Trophoblast cell (in vitro differentiated cells and primary cell): Measurements from ENCODE around the gene CSNK2B.

Experiments used
- DNase-seq, 2 donors: peaks; one replicate each; pipeline ENCODE4 v3.0.0-alpha.2; 2016
- H2AFZ ChIP-seq: 2 replicates; pipeline ENCODE4 v1.6.1; 2013; ENCODE audit warnings: low read length, moderate library complexity, mild to moderate bottlenecking; ENCODE audit not compliant: insufficient read depth, poor library complexity
- H2AK5ac ChIP-seq: 2 replicates; pipeline ENCODE4 v1.6.1; 2013; ENCODE audit warnings: mild to moderate bottlenecking, low read length
- H2BK120ac ChIP-seq: 2 replicates; pipeline ENCODE4 v1.6.1; 2013; ENCODE audit warnings: low read length, mild to moderate bottlenecking, moderate library complexity; ENCODE audit not compliant: insufficient read depth, poor library complexity
- H2BK12ac ChIP-seq: 2 replicates; pipeline ENCODE4 v1.6.1; 2013; ENCODE audit warnings: mild to moderate bottlenecking, low read length, moderate library complexity
- H2BK5ac ChIP-seq: 2 replicates; pipeline ENCODE4 v1.6.1; 2013; ENCODE audit warnings: low read length, low read depth, moderate library complexity, mild to moderate bottlenecking; ENCODE audit not compliant: poor library complexity
- H3K14ac ChIP-seq: 2 replicates; pipeline ENCODE4 v1.6.1; 2013; ENCODE audit warnings: mild to moderate bottlenecking, low read length
- H3K18ac ChIP-seq: 2 replicates; pipeline ENCODE4 v1.6.1; 2013; ENCODE audit warnings: mild to moderate bottlenecking, low read length
- H3K23ac ChIP-seq: 2 replicates; pipeline ENCODE4 v1.6.1; 2013; ENCODE audit warnings: low read length
- H3K27ac ChIP-seq: 2 replicates; pipeline ENCODE4 v1.5.1; 2013; ENCODE audit warnings: low read depth, mild to moderate bottlenecking, inconsistent platforms, low read length, moderate library complexity
- H3K27me3 ChIP-seq: 2 replicates; pipeline ENCODE4 v1.6.1; 2013; ENCODE audit warnings: inconsistent platforms, mild to moderate bottlenecking, low read length, moderate library complexity; ENCODE audit not compliant: insufficient read depth
- H3K36me3 ChIP-seq, 2 experiments: 1 replicate in 1 of 2; 2 replicates in 1 of 2; pipeline ENCODE4 v1.6.1; 2013; ENCODE audit warnings: low read length in 2 of 2, mild to moderate bottlenecking in 2 of 2, moderate library complexity in 1 of 2; ENCODE audit not compliant: insufficient read depth in 2 of 2, control insufficient read depth in 1 of 2
- H3K4ac ChIP-seq: 2 replicates; pipeline ENCODE4 v1.6.1; 2013; ENCODE audit warnings: low read depth, mild to moderate bottlenecking, low read length, moderate library complexity
- H3K4me1 ChIP-seq, 2 experiments: 1 replicate in 1 of 2; 2 replicates in 1 of 2; pipeline ENCODE4 v1.6.1; 2013; ENCODE audit warnings: low read length in 2 of 2, mild to moderate bottlenecking in 2 of 2, moderate library complexity in 1 of 2; ENCODE audit not compliant: insufficient read depth in 2 of 2, control insufficient read depth in 1 of 2
- H3K4me2 ChIP-seq: 2 replicates; pipeline ENCODE4 v1.6.1; 2013; ENCODE audit warnings: inconsistent platforms, mild to moderate bottlenecking, low read length, moderate library complexity
- H3K4me3 ChIP-seq: 2 replicates; pipeline ENCODE4 v1.5.1; 2013; ENCODE audit warnings: mild to moderate bottlenecking, low read depth, low read length, inconsistent platforms
- H3K79me1 ChIP-seq: one replicate; pipeline ENCODE4 v1.6.1; 2013; ENCODE audit warnings: low read length
- H3K79me2 ChIP-seq: 2 replicates; pipeline ENCODE4 v1.6.1; 2013; ENCODE audit warnings: low read length, mild to moderate bottlenecking; ENCODE audit not compliant: control insufficient read depth, insufficient read depth, poor library complexity
- H3K9ac ChIP-seq: 2 replicates; pipeline ENCODE4 v1.6.1; 2013; ENCODE audit warnings: mild to moderate bottlenecking, low read length
- H3K9me3 ChIP-seq: 2 replicates; pipeline ENCODE4 v1.6.1; 2013; ENCODE audit warnings: low read depth, mild to moderate bottlenecking, control low read depth, inconsistent platforms, low read length; ENCODE audit not compliant: insufficient read depth
- H4K12ac ChIP-seq: 2 replicates; pipeline ENCODE4 v1.6.1; 2013; ENCODE audit warnings: low read depth, mild to moderate bottlenecking, low read length, moderate library complexity
- H4K8ac ChIP-seq: 2 replicates; pipeline ENCODE4 v1.6.1; 2013; ENCODE audit warnings: low read depth, mild to moderate bottlenecking, low read length, moderate library complexity
- H4K91ac ChIP-seq: one replicate; pipeline ENCODE4 v1.6.1; 2013; ENCODE audit warnings: low read depth, mild to moderate bottlenecking, low read length, moderate library complexity
- WGBS: extraction: QIAGEN DNeasy Blood & Tissue Kit; methylation state at CpG from one replicate; pipeline ENCODE4 v1.1.7; 2013; ENCODE audit warnings: missing lambda C conversion rate; ENCODE audit not compliant: insufficient read length, insufficient coverage; ENCODE audit errors: extremely low coverage; 5-methylcytosine and 5-hydroxymethylcytosine counted together

CSNK2B gene

GRCh38 chr6:31697555-31697954 lies 31.7 kb downstream of the CSNK2B start:
- DNase-seq: no peak
- H3K4ac ChIP-seq: no peak overlapping the region
- H3K4me2 ChIP-seq: no peak overlapping the region
- no peak overlapping the region for H4K8ac ChIP-seq
- no peak overlapping the region for H2AFZ ChIP-seq
- peaks cover 7 to 10% of the 10 kb centered on the region in 2 experiments for H3K4me1 ChIP-seq
- no peak overlapping the region for H4K12ac ChIP-seq
- peaks cover 33 to 35% of the 10 kb centered on the region in 2 experiments for H3K36me3 ChIP-seq
- H2BK120ac ChIP-seq: no peak overlapping the region
- peaks cover under 1% of the 10 kb centered on the region for H3K79me1 ChIP-seq
- no peak overlapping the region for H2AK5ac ChIP-seq
- no peak overlapping the region for H3K18ac ChIP-seq
- H3K79me2 ChIP-seq: peaks cover 3% of the 10 kb centered on the region
- no peak overlapping the region for H3K27ac ChIP-seq
- H3K23ac ChIP-seq: no peak overlapping the region
- no peak overlapping the region for H3K9ac ChIP-seq
- H3K27me3 ChIP-seq: no peaks in the 10 kb centered on the region
- no CpG with 5 or more reads among the region's 3 CpGs for WGBS
- H2BK5ac ChIP-seq: no peak overlapping the region
- no peak overlapping the region for H3K4me3 ChIP-seq
- H3K14ac ChIP-seq: no peak overlapping the region
- no peaks in the 10 kb centered on the region for H3K9me3 ChIP-seq
- H2BK12ac ChIP-seq: no peak overlapping the region
- H4K91ac ChIP-seq: no peak overlapping the region

GRCh38 chr6:31700740-31701401 lies 35.0 kb downstream of the CSNK2B start:
- H3K79me1 ChIP-seq: peaks cover 6% of the 10 kb centered on the region
- H2BK5ac ChIP-seq: no peak overlapping the region
- no peaks in the 10 kb centered on the region for H3K9me3 ChIP-seq
- H3K4me3 ChIP-seq: no peak overlapping the region
- no peak overlapping the region for H4K12ac ChIP-seq
- H3K27me3 ChIP-seq: no peaks in the 10 kb centered on the region
- no peak for DNase-seq
- H3K9ac ChIP-seq: no peak overlapping the region
- peaks cover 12 to 14% of the 10 kb centered on the region in 2 experiments for H3K36me3 ChIP-seq
- peaks cover 7 to 10% of the 10 kb centered on the region in 2 experiments for H3K4me1 ChIP-seq
- no peak overlapping the region for H3K18ac ChIP-seq
- no peak overlapping the region for H2AK5ac ChIP-seq
- no peak overlapping the region for H2BK120ac ChIP-seq
- no peak overlapping the region for H2AFZ ChIP-seq
- peak overlapping the region; percentile 9 for H3K4ac ChIP-seq
- no peak overlapping the region for H3K4me2 ChIP-seq
- H4K8ac ChIP-seq: no peak overlapping the region
- no peak overlapping the region for H2BK12ac ChIP-seq
- peaks cover 6% of the 10 kb centered on the region for H3K79me2 ChIP-seq
- no CpG with 5 or more reads among the region's 5 CpGs for WGBS
- H3K23ac ChIP-seq: no peak overlapping the region
- H3K27ac ChIP-seq: no peak overlapping the region
- no peak overlapping the region for H3K14ac ChIP-seq
- no peak overlapping the region for H4K91ac ChIP-seq

GRCh38 chr6:31701666-31702404 lies 36.0 kb downstream of the CSNK2B start:
- H3K14ac ChIP-seq: peak overlapping the region; percentile 22
- H3K79me1 ChIP-seq: peaks cover 6% of the 10 kb centered on the region
- H2AK5ac ChIP-seq: no peak overlapping the region
- peaks cover 6% of the 10 kb centered on the region for H3K79me2 ChIP-seq
- H3K27ac ChIP-seq: no peak overlapping the region
- no peak overlapping the region for H2BK5ac ChIP-seq
- WGBS: no CpG with 5 or more reads among the region's 7 CpGs
- no peak overlapping the region for H4K12ac ChIP-seq
- H4K91ac ChIP-seq: no peak overlapping the region
- no peak overlapping the region for H3K4me3 ChIP-seq
- no peak overlapping the region for H4K8ac ChIP-seq
- no peaks in the 10 kb centered on the region for H3K9me3 ChIP-seq
- H3K4me2 ChIP-seq: peak overlapping the region; percentile 82
- H2BK120ac ChIP-seq: no peak overlapping the region
- H3K4me1 ChIP-seq: peaks cover 7 to 8% of the 10 kb centered on the region in 2 experiments
- no peak overlapping the region for H2BK12ac ChIP-seq
- peak overlapping the region; percentile 60 for H3K9ac ChIP-seq
- H3K36me3 ChIP-seq: peaks cover 8% of the 10 kb centered on the region in 2 experiments
- H3K23ac ChIP-seq: peak overlapping the region; percentile 46
- H3K27me3 ChIP-seq: no peaks in the 10 kb centered on the region
- H3K4ac ChIP-seq: peak overlapping the region; percentile 78
- no peak for DNase-seq
- H3K18ac ChIP-seq: peak overlapping the region; percentile 5
- H2AFZ ChIP-seq: no peak overlapping the region

- peak overlapping the region; percentile 94 for H4K12ac ChIP-seq
- H3K79me2 ChIP-seq: peaks cover 6% of the 10 kb centered on the region
- H3K79me1 ChIP-seq: peaks cover 6% of the 10 kb centered on the region
- H3K4ac ChIP-seq: peak overlapping the region; percentile 78
- H2BK12ac ChIP-seq: no peak overlapping the region
- no peak overlapping the region for H3K23ac ChIP-seq
- peak overlapping the region; percentile 99 for H3K9ac ChIP-seq
- H3K4me3 ChIP-seq: peak overlapping the region; percentile 88
- H2AK5ac ChIP-seq: no peak overlapping the region
- WGBS: no CpG with 5 or more reads among the region's 10 CpGs
- peak overlapping the region; percentile 38 for H2AFZ ChIP-seq
- peaks cover 7% of the 10 kb centered on the region in 2 experiments for H3K36me3 ChIP-seq
- peak overlapping the region; percentile 87 for H4K8ac ChIP-seq
- peak in 1 of 2 donors; percentile 15 for DNase-seq
- H3K18ac ChIP-seq: peak overlapping the region; percentile 60
- peak overlapping the region; percentile 29 for H2BK120ac ChIP-seq
- peak overlapping the region; percentile 69 for H4K91ac ChIP-seq
- peak overlapping the region; percentile 82 for H3K4me2 ChIP-seq
- peak overlapping the region; percentile 38 for H2BK5ac ChIP-seq
- no peaks in the 10 kb centered on the region for H3K27me3 ChIP-seq
- peaks cover 2% of the 10 kb centered on the region for H3K9me3 ChIP-seq
- peak overlapping the region; percentile 48 for H3K14ac ChIP-seq
- H3K27ac ChIP-seq: peak overlapping the region; percentile 94
- peaks cover 7 to 8% of the 10 kb centered on the region in 2 experiments for H3K4me1 ChIP-seq
Measured at GRCh38 chr6:31702405-31702818, 36.5 kb downstream of the CSNK2B start.
